Measurements from ENCODE around the gene SMIM27. TPM values are rescaled to one million over a fixed set of nuclear protein-coding genes. Genes with fewer than 3 reads are reported as not detected.

The SMIM27 gene, protein sequence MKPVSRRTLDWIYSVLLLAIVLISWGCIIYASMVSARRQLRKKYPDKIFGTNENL
- 1 to 10 TPM; 5.7 to 6.8 TPM for total RNA-seq

GRCh38 chr9:32552172-32552872 lies at the start of gene SMIM27, which contains the start of gene TOPORS:
Gene SMIM27 (plus strand): TSS chr9:32552327. CDS start chr9:32552435, 108 bp downstream.
Gene TOPORS (minus strand): TSS chr9:32552586. CDS start chr9:32552436, 150 bp downstream.
- peak; percentile 91 for DNase-seq (ENCODE audit: low spot score)
- Histone ChIP-seq H3K4me3 (peak within 1 kb of the TSS; percentile 78 to 85), H3K4me1 (peaks cover 0 to 21% of the 10 kb centered on the region in 2 donors), H3K27me3 (no peaks in the 10 kb centered on the region), H3K27ac (peak within 1 kb of the TSS; percentile 95 to 96), H3K9me3 (no peaks in the 10 kb centered on the region), H3K36me3 (no peaks in the 10 kb centered on the region)
- TF ChIP-seq CTCF (IDR thresholded peaks at IDR 0.05), result no peak

GRCh38 chr9:32502464-32502863 lies 49.7 kb upstream of the SMIM27 start:
- Histone ChIP-seq H3K27me3 (no peaks in the 10 kb centered on the region), H3K27ac (no peak overlapping the region), H3K4me1 (no peaks in the 10 kb centered on the region), H3K9me3 (no peaks in the 10 kb centered on the region), H3K36me3 (peaks cover 7% of the 10 kb centered on the region), H3K4me3 (no peak overlapping the region)
- no peak for TF ChIP-seq CTCF (IDR thresholded peaks at IDR 0.05)
- DNase-seq (ENCODE audit: low spot score), result no peak

GRCh38 chr9:32503008-32503407 lies 49.1 kb upstream of the SMIM27 start:
- H3K9me3 ChIP-seq, result no peaks in the 10 kb centered on the region
- DNase-seq (ENCODE audit: low spot score), result no peak
- peaks cover 3% of the 10 kb centered on the region for H3K36me3 ChIP-seq
- no peak overlapping the region for H3K27ac ChIP-seq
- no peaks in the 10 kb centered on the region for H3K4me1 ChIP-seq
- TF ChIP-seq CTCF (IDR thresholded peaks at IDR 0.05), result no peak
- H3K27me3 ChIP-seq, result no peaks in the 10 kb centered on the region
- H3K4me3 ChIP-seq, result no peak overlapping the region

GRCh38 chr9:32508728-32509127 lies 43.4 kb upstream of the SMIM27 start:
- DNase-seq (ENCODE audit: low spot score), result no peak
- H3K4me3 ChIP-seq, result no peak overlapping the region
- no peak for TF ChIP-seq CTCF (IDR thresholded peaks at IDR 0.05)
- no peaks in the 10 kb centered on the region for H3K36me3 ChIP-seq
- no peaks in the 10 kb centered on the region for H3K27me3 ChIP-seq
- H3K9me3 ChIP-seq, result no peaks in the 10 kb centered on the region
- no peak overlapping the region for H3K27ac ChIP-seq
- H3K4me1 ChIP-seq, result no peaks in the 10 kb centered on the region

DNA sequence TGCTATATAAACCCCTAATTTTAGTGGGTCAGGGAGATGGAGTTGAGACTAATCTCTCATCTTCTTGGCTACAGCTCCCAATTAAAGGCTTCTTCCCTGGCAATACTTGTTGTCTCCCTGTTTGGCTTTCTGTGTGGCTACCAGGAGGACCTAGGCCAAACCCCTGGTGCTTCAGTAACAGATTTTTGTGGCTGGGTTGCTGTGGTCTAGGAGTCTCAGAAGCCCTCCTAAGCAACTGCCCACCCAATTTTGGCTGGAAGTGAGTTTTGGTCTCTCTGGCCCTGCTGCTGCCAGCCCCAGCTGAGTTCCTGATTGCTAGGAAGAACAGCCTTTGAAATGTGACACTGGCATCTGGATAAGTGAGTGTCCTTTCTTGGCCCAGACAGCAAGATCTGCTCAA lies 35.9 kb upstream of the SMIM27 start:
- Histone ChIP-seq H3K4me1 (peaks cover 0 to 5% of the 10 kb centered on the region in 2 donors), H3K36me3 (no peaks in the 10 kb centered on the region), H3K27me3 (no peaks in the 10 kb centered on the region), H3K27ac (no peak overlapping the region), H3K9me3 (no peaks in the 10 kb centered on the region), H3K4me3 (no peak overlapping the region)
- DNase-seq (ENCODE audit: low spot score), result no peak
- no peak for TF ChIP-seq CTCF (IDR thresholded peaks at IDR 0.05)

Data from right atrium auricular region (tissue), 2 donors.